Naive thymus-derived CD8-positive, alpha-beta T cell (primary cell): ENCODE results near the gene TAC4. TPM values are rescaled to one million over a fixed set of nuclear protein-coding genes. Genes with fewer than 3 reads are reported as not detected.

Source experiments
- ATAC-seq, 2 donors: fragments of 150-1000 bp; cut with Tn5 transposase in 1 of 2; sonication (Bioruptor Pico), chemical (Tn5 transposase) in 1 of 2; 1 replicate in 1 of 2; 2 replicates in 1 of 2; pipeline ENCODE4 v1.10.0; 2021; ENCODE audit warnings: mild to moderate bottlenecking in 2 of 2, moderate library complexity in 2 of 2
- POLR2A ChIA-PET: fragments of 350-600 bp; sonication (Branson Sonifier 250); formaldehyde crosslinking; loops from one replicate; lab custom pipeline; 2021; ENCODE audit warnings: antibody characterized with exemption; lab: Charles Lee
- DNase-seq, 10 donors: peaks; one replicate each; pipeline versions ENCODE4 v3.0.0 to v3.0.0-alpha.2; 2020 to 2022
- H3K27ac Mint-ChIP-seq, 10 donors: one replicate each; pipeline ENCODE4 v1.8.0; 2020 to 2022; ENCODE audit warnings: mild to moderate bottlenecking in 10 of 10, mixed read lengths in 10 of 10, moderate library complexity in 4 of 10, inconsistent platforms in 1 of 10
- H3K27me3 Mint-ChIP-seq, 5 donors: one replicate each; pipeline ENCODE4 v1.8.0; 2021 to 2022; ENCODE audit warnings: mixed read lengths in 5 of 5
- H3K36me3 Mint-ChIP-seq, 3 donors: one replicate each; pipeline ENCODE4 v1.8.0; 2020 to 2022; ENCODE audit warnings: mixed read lengths in 3 of 3, mild to moderate bottlenecking in 2 of 3, inconsistent platforms in 1 of 3
- H3K4me1 Mint-ChIP-seq, 4 donors: one replicate each; pipeline ENCODE4 v1.8.0; 2021 to 2022; ENCODE audit warnings: mixed read lengths in 4 of 4
- H3K4me3 Mint-ChIP-seq, 10 donors: one replicate each; pipeline ENCODE4 v1.8.0; 2020 to 2022; ENCODE audit warnings: mild to moderate bottlenecking in 10 of 10, mixed read lengths in 10 of 10, moderate library complexity in 6 of 10, inconsistent platforms in 1 of 10
- H3K9me3 Mint-ChIP-seq, 9 donors: one replicate each; pipeline ENCODE4 v1.8.0; 2020 to 2022; ENCODE audit warnings: mixed read lengths in 9 of 9, mild to moderate bottlenecking in 3 of 9, inconsistent platforms in 1 of 9, moderate library complexity in 1 of 9
- polyA plus RNA-seq, 3 donors: library from polyadenylated mRNA; unstranded; fragments of 300-500 nt; fragmentation: Illumina TruSeq; gene quantifications; one replicate each; pipeline ENCODE4 v1.2.3, GENCODE V29; 2021
- total RNA-seq, 8 experiments: library from RNA in 2 of 8; stranded (reverse) in 2 of 8; gene quantifications; one replicate each; pipeline ENCODE4 v1.2.3 and lab custom pipeline; 2021 to 2026

Gene TAC4
- total and polyA plus RNA-seq, 5 experiments from 2014 or later: not detected

DNA sequence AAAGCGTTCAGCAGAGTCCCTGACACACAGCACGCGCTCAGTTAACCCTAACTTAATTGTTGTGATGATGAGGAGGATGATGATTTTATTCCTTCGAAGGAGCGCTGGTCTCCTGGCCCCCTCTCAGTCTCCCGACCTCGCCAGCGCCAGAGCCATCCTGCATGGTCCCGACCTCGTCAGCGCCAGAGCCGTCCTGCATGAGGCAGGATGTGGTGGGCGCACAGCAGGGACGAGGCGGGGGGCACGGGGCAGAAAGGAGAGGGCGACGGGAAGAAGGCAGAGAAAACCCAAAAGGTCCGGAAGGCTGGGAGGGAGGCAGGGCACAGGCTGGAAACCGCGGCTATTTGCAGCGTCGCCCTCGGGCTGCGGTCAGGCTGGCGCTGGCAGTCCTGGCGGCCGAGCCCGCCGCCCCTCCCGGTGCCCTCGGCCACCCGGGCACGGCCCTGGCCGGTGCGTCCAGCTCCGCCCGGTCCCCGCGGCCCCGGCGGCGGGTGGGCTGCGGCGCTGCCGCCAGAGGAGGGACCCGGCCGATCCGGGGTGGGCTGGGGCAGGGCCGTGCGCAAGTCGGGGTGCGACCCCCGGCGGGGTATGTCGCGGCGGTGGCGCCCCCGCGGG is 3.0 kb upstream of the TAC4 start:
- no peaks in the 10 kb centered on the region for H3K27me3 Mint-ChIP-seq
- peak; percentile 15 to 46 for ATAC-seq
- peak overlapping the region; percentile 87 to 98 (median 90) for H3K4me3 Mint-ChIP-seq
- H3K36me3 Mint-ChIP-seq: peaks cover 0 to 7% (median 0%) of the 10 kb centered on the region in 3 donors
- peaks cover 14 to 27% (median 18%) of the 10 kb centered on the region in 4 donors for H3K4me1 Mint-ChIP-seq
- peak in 3 of 10 donors; percentile 20 to 27 (median 22) for DNase-seq
- POLR2A ChIA-PET: interaction anchor here (0.8 to 1.4 kb wide), 4 partner anchors 33 to 147 kb away, joined by 3 to 9 read pairs (median 6); partner anchors contain the start of genes KAT7 and SLC35B1
- peak overlapping the region; percentile 87 to 96 (median 92) for H3K27ac Mint-ChIP-seq
- H3K9me3 Mint-ChIP-seq: no peaks in the 10 kb centered on the region

DNA sequence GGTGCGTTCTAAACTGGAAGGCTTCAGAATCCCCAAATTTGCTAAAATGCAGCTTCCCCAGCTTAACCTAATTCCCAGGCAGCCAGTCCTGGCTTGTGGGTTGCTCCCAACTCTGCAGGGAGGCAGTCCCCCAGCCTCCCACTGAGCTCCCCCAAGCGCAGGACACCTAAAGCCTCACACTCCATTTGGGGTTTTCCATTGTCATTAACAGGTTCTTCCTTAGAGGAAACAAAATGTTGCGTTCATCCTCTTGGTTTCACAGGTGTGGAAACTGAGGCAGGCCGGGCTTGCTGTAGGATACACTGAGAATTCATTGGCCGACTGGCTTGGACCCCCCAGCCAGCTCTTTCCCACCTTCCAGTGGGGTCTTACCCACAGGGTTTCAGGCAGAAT is 2.3 kb upstream of the TAC4 start:
- POLR2A ChIA-PET: interaction anchor here (0.6 to 1.2 kb wide), 4 partner anchors 28 to 225 kb away, joined by 3 to 4 read pairs (median 3); no protein-coding TSS in a partner anchor
- H3K9me3 Mint-ChIP-seq: no peaks in the 10 kb centered on the region
- peak overlapping the region; percentile 87 to 98 (median 90) for H3K4me3 Mint-ChIP-seq
- peak overlapping the region in 9 of 10 donors; percentile 74 to 96 (median 92) for H3K27ac Mint-ChIP-seq
- ATAC-seq: no peak
- DNase-seq: no peak
- peaks cover 0 to 7% (median 0%) of the 10 kb centered on the region in 3 donors for H3K36me3 Mint-ChIP-seq
- H3K27me3 Mint-ChIP-seq: no peaks in the 10 kb centered on the region
- peaks cover 16 to 29% (median 22%) of the 10 kb centered on the region in 4 donors for H3K4me1 Mint-ChIP-seq

DNA sequence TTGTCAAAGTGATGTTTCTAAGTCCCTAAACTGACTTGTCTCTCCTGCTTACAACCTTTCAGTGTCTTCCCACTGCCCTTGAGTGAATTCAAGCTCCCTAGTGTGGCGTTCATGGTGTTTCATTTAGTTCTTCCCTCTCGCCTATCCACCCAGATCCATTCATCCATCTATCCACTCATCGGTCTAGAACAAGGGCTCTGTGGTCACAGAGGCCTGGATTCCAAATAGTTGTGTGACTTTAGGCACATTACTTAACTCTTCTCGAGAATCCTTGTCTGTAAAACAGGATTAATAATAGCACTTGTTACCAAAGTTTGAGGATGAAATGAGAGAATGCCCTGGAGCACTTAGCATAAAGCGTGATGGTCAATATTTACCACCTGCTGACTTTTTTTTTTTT is 870 bp upstream of the TAC4 start:
- POLR2A ChIA-PET: no interaction called here
- Mint-ChIP-seq H3K9me3 (no peaks in the 10 kb centered on the region), H3K4me3 (no peak overlapping the region), H3K27me3 (no peaks in the 10 kb centered on the region), H3K36me3 (peaks cover 0 to 12% (median 0%) of the 10 kb centered on the region in 3 donors), H3K4me1 (peaks cover 20 to 34% (median 29%) of the 10 kb centered on the region in 4 donors), H3K27ac (peak overlapping the region in 9 of 10 donors; percentile 1 to 95 (median 45))
- DNase-seq (no peak), ATAC-seq (no peak)

DNA sequence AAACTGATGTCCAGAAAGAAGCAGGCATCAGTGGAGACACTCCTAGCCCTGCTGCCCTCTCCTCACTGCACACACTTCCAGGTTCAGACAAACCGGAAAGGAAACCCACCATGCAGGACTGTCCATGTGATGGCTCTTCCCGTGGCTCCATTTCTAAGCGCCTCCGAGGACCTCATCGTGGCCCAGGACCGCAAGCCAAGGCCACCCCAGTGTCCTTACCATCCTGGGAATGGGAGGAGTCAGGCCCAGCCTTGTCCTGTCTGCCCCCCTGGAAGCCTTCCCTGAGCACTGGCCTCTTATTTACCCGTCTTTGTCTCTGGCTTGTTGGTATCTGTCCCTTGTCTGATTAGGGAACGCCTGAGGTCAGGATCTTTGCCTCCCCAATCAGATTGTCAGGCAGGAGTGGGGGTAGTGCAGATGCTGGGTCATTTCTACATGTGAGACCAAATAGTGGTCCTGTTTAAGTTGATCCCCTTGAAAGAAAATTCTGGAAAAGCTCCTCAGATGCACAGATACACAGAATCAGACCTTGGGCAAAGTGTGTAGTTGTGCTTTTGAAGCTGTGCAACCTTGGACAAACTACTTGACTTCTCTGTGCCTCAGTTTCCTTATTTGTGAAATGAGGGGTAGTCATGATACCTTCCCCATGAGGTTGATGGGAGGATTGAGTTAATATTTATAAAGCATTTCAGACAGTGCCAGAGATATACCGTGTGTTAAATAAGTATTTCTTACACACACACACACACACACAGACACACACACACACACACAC is 744 bp downstream of the TAC4 start:
- Mint-ChIP-seq H3K27me3 (no peaks in the 10 kb centered on the region), H3K4me3 (no peak overlapping the region), H3K4me1 (peaks cover 22 to 34% (median 28%) of the 10 kb centered on the region in 4 donors), H3K36me3 (peaks cover 0 to 18% (median 0%) of the 10 kb centered on the region in 3 donors), H3K27ac (peak overlapping the region in 2 of 10 donors; percentile 69 to 83), H3K9me3 (no peaks in the 10 kb centered on the region)
- ATAC-seq (no peak), DNase-seq (no peak)
- POLR2A ChIA-PET: no interaction called here

DNA sequence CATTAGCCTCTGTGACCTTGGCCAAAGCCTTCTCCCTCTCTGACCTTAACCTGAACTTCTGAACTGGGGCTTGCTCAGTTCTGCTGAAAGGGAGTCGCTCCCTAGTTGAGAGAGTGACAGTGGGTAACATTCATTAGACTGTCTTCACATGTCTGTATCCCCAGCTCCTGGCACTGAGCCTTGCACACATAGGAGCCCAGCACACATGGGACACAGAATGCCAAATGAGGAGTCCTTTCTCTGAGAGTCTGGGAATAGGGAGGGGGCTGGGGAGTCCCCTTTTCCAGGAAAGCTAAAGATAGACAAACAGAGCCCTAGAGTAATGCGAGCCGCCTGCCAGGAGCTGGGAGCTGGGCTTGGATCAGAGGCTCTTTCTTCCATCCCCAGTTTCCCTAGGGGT is 2.5 kb downstream of the TAC4 start:
- Mint-ChIP-seq H3K27ac (peak overlapping the region in 8 of 10 donors; percentile 14 to 75 (median 40)), H3K9me3 (no peaks in the 10 kb centered on the region), H3K27me3 (no peaks in the 10 kb centered on the region), H3K36me3 (peaks cover 0 to 18% (median 0%) of the 10 kb centered on the region in 3 donors), H3K4me3 (peak overlapping the region in 1 of 10 donors; percentile 22), H3K4me1 (peaks cover 14 to 25% (median 15%) of the 10 kb centered on the region in 4 donors)
- DNase-seq (no peak), ATAC-seq (no peak)
- POLR2A ChIA-PET: no interaction called here

DNA sequence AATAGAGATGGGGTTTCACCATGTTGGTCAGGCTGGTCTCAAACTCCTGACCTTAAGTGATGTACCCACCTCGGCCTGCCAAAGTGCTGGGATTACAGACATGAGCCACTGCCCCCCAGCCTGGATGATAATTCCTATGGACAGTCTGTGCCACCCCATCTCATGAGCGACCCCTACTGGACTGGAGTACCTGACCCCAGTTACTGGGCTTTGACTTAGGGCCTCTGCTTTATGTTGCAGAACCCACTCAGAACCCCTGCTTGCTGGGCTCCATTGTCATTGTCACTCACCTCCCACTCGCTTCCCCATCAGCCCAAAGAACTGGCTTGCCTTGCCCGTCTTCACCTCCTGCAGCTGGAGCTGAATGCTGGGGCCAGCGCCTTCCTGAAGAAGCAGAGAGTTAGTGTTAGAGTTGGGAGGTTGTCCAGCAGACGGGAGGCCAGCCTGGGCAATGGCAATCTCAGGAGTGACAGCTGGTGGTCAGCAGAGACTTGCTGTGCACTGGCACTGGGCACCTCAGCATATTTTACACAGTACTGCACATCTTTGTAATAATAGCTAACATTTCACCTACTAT is 4.0 kb downstream of the TAC4 start:
- Mint-ChIP-seq H3K9me3 (no peaks in the 10 kb centered on the region), H3K36me3 (peaks cover 0 to 20% (median 0%) of the 10 kb centered on the region in 3 donors), H3K27me3 (no peaks in the 10 kb centered on the region), H3K4me3 (no peak overlapping the region), H3K4me1 (peaks cover 12 to 22% (median 18%) of the 10 kb centered on the region in 4 donors), H3K27ac (peak overlapping the region in 4 of 10 donors; percentile 40 to 76 (median 60))
- POLR2A ChIA-PET: interaction anchor here (1.3 kb wide), 1 partner anchor 56 kb away, joined by 3 read pairs; the partner anchor contains the start of gene KAT7
- no peak for ATAC-seq
- DNase-seq: no peak

DNA sequence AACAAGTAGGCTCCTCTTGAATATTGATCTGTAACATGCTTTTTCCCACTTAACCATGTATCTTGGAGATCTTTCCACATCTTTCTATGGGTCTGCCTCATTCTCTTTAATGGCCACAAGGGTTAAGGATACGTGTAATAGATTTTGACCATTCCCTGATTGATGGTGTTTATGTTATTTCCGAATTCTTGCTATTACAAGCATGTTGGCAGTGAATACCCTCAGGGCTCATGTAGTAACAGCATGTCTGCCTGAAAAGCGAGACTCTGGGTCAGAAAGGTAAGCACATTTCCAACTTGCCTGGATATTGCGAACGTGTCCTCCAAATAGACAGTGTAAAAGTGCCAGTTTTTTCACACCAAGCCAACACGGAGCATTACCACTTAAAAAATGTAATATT is 5.0 kb downstream of the TAC4 start:
- ATAC-seq (no peak), DNase-seq (no peak)
- H3K36me3 Mint-ChIP-seq: peaks cover 0 to 21% (median 0%) of the 10 kb centered on the region in 3 donors
- H3K4me3 Mint-ChIP-seq: no peak overlapping the region
- peak overlapping the region in 1 of 10 donors; percentile 74 for H3K27ac Mint-ChIP-seq
- peaks cover 12 to 22% (median 17%) of the 10 kb centered on the region in 4 donors for H3K4me1 Mint-ChIP-seq
- H3K9me3 Mint-ChIP-seq: no peaks in the 10 kb centered on the region
- POLR2A ChIA-PET: no interaction called here
- no peaks in the 10 kb centered on the region for H3K27me3 Mint-ChIP-seq

DNA sequence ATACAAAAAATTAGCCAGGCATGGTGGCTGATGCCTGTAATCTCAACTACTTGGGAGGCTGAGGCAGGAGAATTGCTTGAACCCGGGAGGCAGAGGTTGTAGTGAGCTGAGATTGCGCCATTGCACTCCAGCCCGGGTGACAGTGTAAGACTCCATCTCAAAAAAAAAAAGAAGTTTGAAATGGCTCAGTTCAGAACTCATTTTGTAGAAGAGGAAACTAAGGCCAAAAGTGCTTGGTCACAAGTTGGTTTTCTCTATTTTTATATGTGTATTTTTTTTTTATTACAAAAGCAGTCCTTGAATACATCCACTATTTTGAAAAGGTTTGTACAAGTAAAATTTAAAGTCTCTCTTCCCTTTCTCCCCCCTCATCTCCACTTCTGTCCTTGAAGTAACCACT is 5.5 kb downstream of the TAC4 start:
- no peaks in the 10 kb centered on the region for H3K9me3 Mint-ChIP-seq
- peak overlapping the region in 1 of 10 donors; percentile 74 for H3K27ac Mint-ChIP-seq
- peaks cover 0 to 23% (median 0%) of the 10 kb centered on the region in 3 donors for H3K36me3 Mint-ChIP-seq
- no peak for DNase-seq
- H3K4me3 Mint-ChIP-seq: no peak overlapping the region
- H3K27me3 Mint-ChIP-seq: no peaks in the 10 kb centered on the region
- peaks cover 12 to 22% (median 16%) of the 10 kb centered on the region in 4 donors for H3K4me1 Mint-ChIP-seq
- POLR2A ChIA-PET: interaction anchor here (0.7 kb wide), 1 partner anchor 269 kb away, joined by 4 read pairs; no protein-coding TSS in a partner anchor
- ATAC-seq: no peak

DNA sequence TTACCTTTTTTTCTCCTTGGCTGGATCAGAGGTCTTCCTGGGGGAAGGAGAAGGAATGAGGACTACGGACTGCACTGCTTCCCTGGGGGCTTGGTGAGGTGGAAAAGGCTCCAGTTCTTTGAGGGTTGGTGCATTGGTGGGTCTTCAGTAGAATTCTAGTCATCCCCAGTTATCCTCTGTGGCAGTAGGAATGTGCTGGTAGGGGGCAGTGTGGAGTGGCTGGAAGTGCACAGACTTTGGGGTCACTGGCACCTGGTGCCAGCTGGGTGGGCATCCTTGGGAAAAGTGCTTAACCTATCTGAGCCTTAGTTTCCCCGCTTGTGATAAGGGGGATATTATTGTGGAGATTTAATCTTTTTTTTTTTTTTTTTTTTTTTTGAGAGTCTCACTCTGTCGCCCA is 6.3 kb downstream of the TAC4 start:
- no peak for ATAC-seq
- no peak for DNase-seq

DNA sequence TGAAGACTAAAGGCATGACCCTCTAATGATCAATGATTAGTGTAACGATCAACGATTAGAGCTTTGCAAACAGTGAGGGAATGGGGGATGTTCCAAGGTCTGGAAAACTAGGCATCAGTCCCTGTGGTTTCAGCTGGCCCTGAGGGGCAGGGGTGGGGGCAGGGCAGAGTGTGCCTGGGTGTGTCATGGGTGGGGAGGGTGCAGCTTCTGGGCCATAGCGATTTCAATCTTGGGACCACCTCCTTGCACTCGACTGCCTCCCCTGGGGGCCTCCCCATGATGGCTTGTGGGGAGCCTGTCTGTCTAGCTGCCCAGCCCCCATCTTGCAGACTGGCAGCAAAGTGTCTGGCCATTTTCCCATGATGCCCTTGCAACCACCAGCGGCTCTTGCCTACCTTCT is 8.4 kb downstream of the TAC4 start:
- POLR2A ChIA-PET: interaction anchor here (0.6 to 0.7 kb wide), 2 partner anchors 9 to 18 kb away, joined by 3 to 4 read pairs; no protein-coding TSS in a partner anchor

More for the DNA sequence above, 6.3 kb downstream of the TAC4 start:
- H3K27ac Mint-ChIP-seq: peak overlapping the region in 1 of 10 donors; percentile 41
- H3K4me1 Mint-ChIP-seq: peaks cover 12 to 22% (median 17%) of the 10 kb centered on the region in 4 donors
- no peaks in the 10 kb centered on the region for H3K27me3 Mint-ChIP-seq
- no peak overlapping the region for H3K4me3 Mint-ChIP-seq
- H3K9me3 Mint-ChIP-seq: no peaks in the 10 kb centered on the region
- POLR2A ChIA-PET: interaction anchor here (0.6 kb wide), 1 partner anchor 290 kb away, joined by 6 read pairs; no protein-coding TSS in a partner anchor
- H3K36me3 Mint-ChIP-seq: peaks cover 0 to 21% (median 0%) of the 10 kb centered on the region in 3 donors

DNA sequence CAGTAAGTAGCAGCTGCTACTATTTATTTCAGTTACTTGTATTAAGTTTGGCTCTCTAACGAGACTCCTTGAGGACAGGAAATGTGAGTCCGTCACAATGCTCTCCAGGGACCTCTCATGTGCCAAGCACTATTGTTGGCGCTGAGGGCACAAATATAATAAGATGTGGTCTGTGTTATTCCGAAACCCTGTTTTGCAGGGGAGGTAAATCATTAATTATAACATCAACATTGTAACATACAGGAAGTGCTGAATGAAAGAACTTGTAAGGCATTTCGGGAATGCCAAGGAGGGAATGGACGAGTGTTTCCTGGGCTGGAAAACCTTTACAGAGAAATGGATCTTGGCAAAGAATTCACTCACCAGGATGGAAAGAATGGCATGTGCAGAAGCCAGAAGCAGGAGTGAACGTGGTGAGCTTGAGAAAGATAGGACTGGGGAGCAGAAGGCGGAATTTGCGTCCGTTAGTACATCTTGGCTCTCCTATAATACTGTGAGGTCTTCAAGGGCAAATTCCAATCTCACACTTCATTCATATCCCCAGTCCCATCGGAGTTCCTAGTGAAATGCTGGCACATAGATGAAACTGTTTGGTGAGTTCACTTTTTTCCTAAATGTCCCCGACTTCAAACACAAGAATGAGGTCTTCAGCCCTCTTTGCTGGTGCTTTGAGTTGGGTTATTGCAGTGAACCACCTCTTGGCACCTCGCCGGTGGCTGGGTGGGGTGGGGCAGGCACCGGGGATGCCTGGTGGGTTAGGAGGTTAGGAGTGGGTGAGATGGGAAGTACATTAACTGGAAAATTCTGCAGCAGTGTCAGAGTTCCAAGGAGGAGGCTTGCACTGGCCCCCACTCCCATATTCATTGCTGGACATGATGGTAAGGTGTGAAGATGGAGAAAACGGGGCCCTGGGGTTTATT is 11.5 kb downstream of the TAC4 start:
- POLR2A ChIA-PET: interaction anchor here (1.7 kb wide), 1 partner anchor 14 kb away, joined by 3 read pairs; no protein-coding TSS in a partner anchor
- H3K27ac Mint-ChIP-seq: peak overlapping the region in 9 of 10 donors; percentile 3 to 78 (median 57)

More for the DNA sequence above, 8.4 kb downstream of the TAC4 start:
- Mint-ChIP-seq H3K9me3 (no peaks in the 10 kb centered on the region), H3K36me3 (peaks cover 0 to 34% (median 2%) of the 10 kb centered on the region in 3 donors), H3K27me3 (no peaks in the 10 kb centered on the region), H3K27ac (peak overlapping the region in 3 of 10 donors; percentile 14 to 43 (median 38)), H3K4me3 (no peak overlapping the region), H3K4me1 (peaks cover 2 to 20% (median 15%) of the 10 kb centered on the region in 4 donors)
- ATAC-seq: no peak
- DNase-seq: no peak

More for the DNA sequence above, 11.5 kb downstream of the TAC4 start:
- peaks cover 0 to 19% (median 11%) of the 10 kb centered on the region in 4 donors for H3K4me1 Mint-ChIP-seq
- no peak for DNase-seq
- H3K36me3 Mint-ChIP-seq: peaks cover 0 to 50% (median 11%) of the 10 kb centered on the region in 3 donors
- no peaks in the 10 kb centered on the region for H3K27me3 Mint-ChIP-seq
- no peak for ATAC-seq
- no peak overlapping the region for H3K4me3 Mint-ChIP-seq
- H3K9me3 Mint-ChIP-seq: no peaks in the 10 kb centered on the region
